Naive thymus-derived CD4-positive, alpha-beta T cell (primary cell): ENCODE data around the gene IRAK1. TPM values are rescaled to one million over a fixed set of nuclear protein-coding genes. Genes with fewer than 3 reads are reported as not detected.
A peak's percentile ranks its signal among the peaks of the same experiment; 100 is the strongest.

ENCODE experiments used
- ATAC-seq: fragments of 150-1000 bp; cut with Tn5 transposase; 2 replicates; pipeline ENCODE4 v1.10.0; 2021; ENCODE audit warnings: mild to moderate bottlenecking, moderate library complexity
- CTCF ChIA-PET: fragments of 350-600 bp; sonication (Branson Sonifier 250); formaldehyde crosslinking; loops from one replicate; lab custom pipeline; 2021; ENCODE audit warnings: antibody characterized with exemption; lab: Charles Lee
- POLR2A ChIA-PET: fragments of 350-600 bp; sonication (Branson Sonifier 250); formaldehyde crosslinking; loops from one replicate; lab custom pipeline; 2021; ENCODE audit warnings: antibody characterized with exemption, inconsistent platforms; lab: Charles Lee
- DNase-seq, 9 donors: peaks; one replicate each; pipeline versions ENCODE4 v3.0.0 to v3.0.0-alpha.2; 2020 to 2022; ENCODE audit warnings: mixed read lengths in 1 of 9
- H3K27ac ChIP-seq: one replicate; pipeline ENCODE4 v1.7.0; 2013; ENCODE audit warnings: mild to moderate bottlenecking, low read depth, low read length, moderate library complexity
- H3K27me3 ChIP-seq, 2 donors: one replicate each; pipeline ENCODE4 v1.7.0; 2013; ENCODE audit warnings: low read length in 2 of 2, mild to moderate bottlenecking in 2 of 2, moderate library complexity in 2 of 2; ENCODE audit not compliant: control insufficient read depth in 2 of 2, insufficient read depth in 2 of 2
- H3K36me3 ChIP-seq, 3 experiments: 1 replicate in 2 of 3; 2 replicates in 1 of 3; pipeline ENCODE4 v1.7.0; 2013; ENCODE audit warnings: low read length in 3 of 3, mild to moderate bottlenecking in 3 of 3, moderate library complexity in 1 of 3; ENCODE audit not compliant: insufficient read depth in 3 of 3, control insufficient read depth in 2 of 3
- H3K4me1 ChIP-seq, 2 donors: one replicate each; pipeline ENCODE4 v1.7.0; 2013; ENCODE audit warnings: low read length in 2 of 2, mild to moderate bottlenecking in 2 of 2, moderate library complexity in 1 of 2; ENCODE audit not compliant: control insufficient read depth in 2 of 2, insufficient read depth in 2 of 2
- H3K4me3 ChIP-seq: 2 replicates; pipeline ENCODE4 v1.7.0; 2013; ENCODE audit warnings: mild to moderate bottlenecking, low read length
- H3K9me3 ChIP-seq, 3 experiments: 1 replicate in 2 of 3; 2 replicates in 1 of 3; pipeline ENCODE4 v1.7.0; 2013; ENCODE audit warnings: low read length in 3 of 3; ENCODE audit not compliant: control insufficient read depth in 2 of 3
- H3K27ac Mint-ChIP-seq, 9 donors: one replicate each; pipeline ENCODE4 v1.8.0; 2020 to 2022; ENCODE audit warnings: mixed read lengths in 9 of 9, mild to moderate bottlenecking in 8 of 9, moderate library complexity in 5 of 9, inconsistent platforms in 2 of 9
- H3K27me3 Mint-ChIP-seq, 5 donors: one replicate each; pipeline ENCODE4 v1.8.0; 2021 to 2022; ENCODE audit warnings: mixed read lengths in 5 of 5, mild to moderate bottlenecking in 1 of 5
- H3K36me3 Mint-ChIP-seq, 5 donors: one replicate each; pipeline ENCODE4 v1.8.0; 2020 to 2022; ENCODE audit warnings: mixed read lengths in 5 of 5, mild to moderate bottlenecking in 3 of 5, inconsistent platforms in 1 of 5
- H3K4me1 Mint-ChIP-seq, 7 donors: one replicate each; pipeline ENCODE4 v1.8.0; 2020 to 2022; ENCODE audit warnings: mixed read lengths in 7 of 7, mild to moderate bottlenecking in 3 of 7, inconsistent platforms in 1 of 7
- H3K4me3 Mint-ChIP-seq, 10 donors: one replicate each; pipeline ENCODE4 v1.8.0; 2020 to 2022; ENCODE audit warnings: mild to moderate bottlenecking in 10 of 10, mixed read lengths in 10 of 10, moderate library complexity in 6 of 10, inconsistent platforms in 2 of 10
- H3K9me3 Mint-ChIP-seq, 11 donors: one replicate each; pipeline ENCODE4 v1.8.0; 2020 to 2022; ENCODE audit warnings: mixed read lengths in 11 of 11, mild to moderate bottlenecking in 4 of 11, inconsistent platforms in 1 of 11, moderate library complexity in 1 of 11
- intact Hi-C, 2 donors: fragments of 100-400 bp; cut with micrococcal nuclease; formaldehyde crosslinking; loops; one replicate each; pipeline ENCODE4 v1.15.1; 2023
- polyA plus RNA-seq, 2 donors: library from polyadenylated mRNA; unstranded; fragments of 300-500 nt; fragmentation: Illumina TruSeq; gene quantifications; one replicate each; pipeline ENCODE4 v1.2.3, GENCODE V29; 2021
- total RNA-seq, 6 experiments: library from RNA in 5 of 6; stranded (reverse) in 5 of 6; gene quantifications; 1 replicate in 5 of 6; 2 replicates in 1 of 6; pipeline ENCODE4 v1.2.3 and lab custom pipeline; 2021 to 2026

IRAK1 gene
- total and polyA plus RNA-seq, 7 experiments from 2014 or later: 20.0 to 120 (median 57.5) TPM

DNA sequence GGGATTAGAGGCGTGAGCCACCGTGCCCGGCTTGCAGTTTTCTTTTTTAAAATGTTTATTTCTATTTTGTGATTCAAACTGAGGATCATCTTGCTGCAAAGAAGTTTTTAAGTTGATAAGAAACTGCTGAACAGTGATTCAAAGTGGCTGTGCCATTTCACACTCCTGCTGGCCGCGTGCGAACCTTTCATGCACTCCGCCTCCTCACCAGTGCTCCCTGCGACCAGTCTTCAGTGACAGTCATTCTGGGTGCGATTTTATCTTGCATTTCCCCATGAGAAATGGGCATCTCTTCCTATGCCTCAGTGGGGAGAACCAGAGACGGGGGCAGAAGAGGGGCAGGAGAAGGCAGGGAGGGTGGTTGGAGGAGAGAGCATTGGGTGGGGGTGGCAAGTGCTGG, 25.7 kb downstream of the IRAK1 start:
- Histone ChIP-seq H3K27me3 (no peaks in the 10 kb centered on the region), H3K27ac (no peak overlapping the region), H3K36me3 (no peaks in the 10 kb centered on the region), H3K9me3 (no peaks in the 10 kb centered on the region), H3K4me1 (peaks cover 0 to 12% of the 10 kb centered on the region in 2 donors), H3K4me3 (no peak overlapping the region)
- intact Hi-C loops: no loop called here
- no peak overlapping the region for H3K27ac Mint-ChIP-seq
- ATAC-seq (no peak), DNase-seq (no peak)
- POLR2A ChIA-PET: no interaction called here
- H3K4me1 Mint-ChIP-seq: peaks cover 7 to 20% (median 16%) of the 10 kb centered on the region in 7 donors
- no peaks in the 10 kb centered on the region for H3K36me3 Mint-ChIP-seq
- no peak overlapping the region for H3K4me3 Mint-ChIP-seq
- H3K27me3 Mint-ChIP-seq: no peaks in the 10 kb centered on the region
- CTCF ChIA-PET: no interaction called here
- H3K9me3 Mint-ChIP-seq: peaks cover 0 to 3% (median 0%) of the 10 kb centered on the region in 11 donors

DNA sequence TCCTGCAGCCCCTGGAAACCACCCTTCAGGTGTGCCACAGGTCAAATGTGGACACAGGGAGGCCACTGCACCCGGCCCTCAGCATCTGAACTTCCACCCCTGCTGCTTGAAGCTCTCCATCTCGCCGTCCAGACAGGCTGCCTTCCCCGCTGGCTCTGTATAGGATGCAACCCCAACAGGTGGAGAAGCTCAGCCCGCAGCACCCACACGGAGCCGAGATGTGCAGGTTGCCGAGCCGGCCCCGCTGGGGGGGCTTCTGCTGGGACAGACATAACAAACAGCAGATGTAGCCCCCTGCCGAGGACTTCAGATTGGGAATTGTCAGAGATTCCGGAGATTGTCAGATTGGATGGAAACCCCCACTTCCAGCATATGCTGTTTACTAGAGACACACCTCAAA, 26.6 kb downstream of the IRAK1 start:
- ChIA-PET CTCF (no interaction called here), POLR2A (interaction anchor here (0.5 kb wide), 1 partner anchor 763 kb away, joined by 3 read pairs; no protein-coding TSS in a partner anchor)
- H3K27me3 Mint-ChIP-seq: no peaks in the 10 kb centered on the region
- intact Hi-C loops: no loop called here
- DNase-seq: no peak
- H3K27ac ChIP-seq: no peak overlapping the region
- peak overlapping the region in 1 of 9 donors; percentile 62 for H3K27ac Mint-ChIP-seq
- H3K4me3 Mint-ChIP-seq: no peak overlapping the region
- no peaks in the 10 kb centered on the region for H3K36me3 Mint-ChIP-seq
- ATAC-seq: no peak
- peaks cover 7 to 22% (median 16%) of the 10 kb centered on the region in 7 donors for H3K4me1 Mint-ChIP-seq
- no peaks in the 10 kb centered on the region for H3K36me3 ChIP-seq
- H3K27me3 ChIP-seq: no peaks in the 10 kb centered on the region
- peaks cover 0 to 3% (median 0%) of the 10 kb centered on the region in 11 donors for H3K9me3 Mint-ChIP-seq
- H3K4me3 ChIP-seq: no peak overlapping the region
- H3K4me1 ChIP-seq: peaks cover 0 to 12% of the 10 kb centered on the region in 2 donors
- H3K9me3 ChIP-seq: no peaks in the 10 kb centered on the region

DNA sequence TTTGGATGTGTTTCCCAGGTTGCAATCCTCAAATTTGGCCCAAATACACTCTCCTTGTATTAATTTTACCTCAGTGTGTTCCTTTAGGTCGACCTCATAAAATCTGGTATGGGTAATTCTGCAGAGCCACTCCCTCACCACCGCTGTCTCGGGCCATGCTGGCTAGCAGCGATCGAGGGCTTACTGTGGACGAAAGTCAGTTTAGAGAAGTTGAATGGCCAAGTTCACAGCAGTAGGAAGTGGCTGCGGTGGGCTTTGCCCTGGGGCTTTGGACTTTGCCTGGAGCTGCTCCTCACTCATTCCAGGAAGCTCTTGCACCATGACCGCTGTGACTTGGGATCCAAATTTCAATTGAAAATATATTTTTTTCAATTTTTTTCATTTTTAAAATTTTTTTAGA, 27.5 kb downstream of the IRAK1 start:
- Histone ChIP-seq H3K4me1 (peaks cover 0 to 12% of the 10 kb centered on the region in 2 donors), H3K9me3 (no peaks in the 10 kb centered on the region), H3K4me3 (no peak overlapping the region), H3K27me3 (no peaks in the 10 kb centered on the region), H3K27ac (no peak overlapping the region), H3K36me3 (no peaks in the 10 kb centered on the region)
- no peaks in the 10 kb centered on the region for H3K27me3 Mint-ChIP-seq
- POLR2A ChIA-PET: no interaction called here
- ATAC-seq (no peak), DNase-seq (no peak)
- intact Hi-C loops: no loop called here
- CTCF ChIA-PET: no interaction called here
- no peaks in the 10 kb centered on the region for H3K36me3 Mint-ChIP-seq
- peaks cover 7 to 23% (median 16%) of the 10 kb centered on the region in 7 donors for H3K4me1 Mint-ChIP-seq
- no peak overlapping the region for H3K4me3 Mint-ChIP-seq
- peaks cover 0 to 3% (median 0%) of the 10 kb centered on the region in 11 donors for H3K9me3 Mint-ChIP-seq
- no peak overlapping the region for H3K27ac Mint-ChIP-seq

DNA sequence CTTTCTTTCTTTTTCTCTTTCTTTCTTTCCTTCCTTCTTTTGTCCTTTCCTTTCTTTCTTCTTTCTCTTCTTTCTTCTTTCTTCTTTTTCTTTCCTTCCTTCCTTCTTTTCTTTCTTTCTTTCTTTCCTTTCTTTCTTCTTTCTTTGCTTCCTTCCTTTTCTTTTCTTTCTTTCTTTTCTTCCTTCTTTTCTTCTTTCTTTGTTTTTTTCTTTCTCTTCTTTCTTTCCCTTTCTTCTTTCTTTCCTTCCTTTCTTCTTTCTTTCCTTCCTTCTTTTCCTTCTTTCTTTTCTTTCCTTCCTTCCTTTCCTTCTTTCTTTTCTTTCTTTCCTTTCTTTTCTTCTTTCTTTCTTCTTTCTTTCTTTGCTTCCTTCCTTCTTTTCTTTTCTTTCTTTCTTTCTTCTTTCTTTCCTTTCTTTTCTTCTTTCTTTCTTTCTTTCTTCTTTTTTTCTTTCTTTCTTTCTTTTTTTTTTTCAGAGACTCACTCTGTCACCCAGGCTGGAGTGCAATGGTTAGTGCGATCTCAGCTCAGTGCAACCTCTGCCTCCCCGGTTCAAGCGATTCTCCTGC, 28.6 kb downstream of the IRAK1 start:
- Mint-ChIP-seq H3K27me3 (no peaks in the 10 kb centered on the region), H3K4me3 (peak overlapping the region in 2 of 10 donors; percentile 46 to 67), H3K27ac (peak overlapping the region in 6 of 9 donors; percentile 40 to 94 (median 82)), H3K4me1 (peaks cover 7 to 27% (median 16%) of the 10 kb centered on the region in 7 donors), H3K9me3 (peaks cover 0 to 3% (median 0%) of the 10 kb centered on the region in 11 donors), H3K36me3 (no peaks in the 10 kb centered on the region)
- Histone ChIP-seq H3K36me3 (no peaks in the 10 kb centered on the region), H3K27me3 (no peaks in the 10 kb centered on the region), H3K4me3 (no peak overlapping the region), H3K4me1 (peaks cover 0 to 12% of the 10 kb centered on the region in 2 donors), H3K27ac (no peak overlapping the region), H3K9me3 (no peaks in the 10 kb centered on the region)
- intact Hi-C loops: no loop called here
- DNase-seq: no peak
- POLR2A ChIA-PET: interaction anchor here (0.6 kb wide), 1 partner anchor 14 kb away, joined by 4 read pairs; no protein-coding TSS in a partner anchor
- CTCF ChIA-PET: no interaction called here
- no peak for ATAC-seq

DNA sequence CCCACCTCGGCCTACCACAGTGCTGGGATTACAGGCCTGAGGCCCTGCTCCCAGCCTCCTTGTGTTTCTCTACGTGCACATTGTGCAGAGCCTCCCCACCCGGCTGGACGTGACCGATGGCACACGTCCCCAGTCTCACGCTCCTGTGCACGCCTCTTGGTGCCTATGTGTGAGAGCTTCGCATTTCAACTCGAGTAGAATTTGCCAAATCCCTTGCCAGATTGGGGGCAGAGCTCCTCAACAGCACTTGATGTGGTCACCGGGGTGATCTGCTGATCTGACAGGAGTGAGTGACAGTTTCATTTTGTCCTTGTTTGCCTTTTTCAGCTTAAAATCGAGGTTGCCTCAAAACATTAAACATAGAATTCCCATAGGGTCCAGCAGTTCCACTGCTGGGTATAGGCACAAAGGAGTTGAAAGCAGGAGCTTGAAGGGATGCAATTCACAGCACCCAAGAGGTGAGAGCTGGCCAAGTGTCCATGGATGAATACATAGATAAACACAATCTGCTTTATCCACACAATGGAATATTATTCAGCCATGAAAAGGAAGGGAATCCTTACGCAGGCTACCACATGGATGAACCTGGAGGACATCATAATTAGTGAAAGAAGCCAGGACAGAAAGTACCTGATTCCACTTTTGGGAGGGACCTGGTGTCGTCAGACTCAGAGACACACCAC, 29.6 kb downstream of the IRAK1 start:
- CTCF ChIA-PET: interaction anchor here (1.0 kb wide), 1 partner anchor 27 kb away, joined by 3 read pairs; no protein-coding TSS in a partner anchor
- Mint-ChIP-seq H3K36me3 (no peaks in the 10 kb centered on the region), H3K27me3 (no peaks in the 10 kb centered on the region), H3K4me3 (peak overlapping the region in 8 of 10 donors; percentile 39 to 75 (median 62)), H3K9me3 (peaks cover 0 to 2% (median 0%) of the 10 kb centered on the region in 11 donors), H3K4me1 (peaks cover 7 to 31% (median 16%) of the 10 kb centered on the region in 7 donors), H3K27ac (peak overlapping the region; percentile 55 to 91 (median 85))
- DNase-seq (peak in 3 of 9 donors; percentile 33 to 41 (median 35)), ATAC-seq (peak; percentile 20)
- POLR2A ChIA-PET: interaction anchor here (0.7 to 1.9 kb wide), 4 partner anchors 11 to 19 kb away, joined by 3 to 10 read pairs (median 7); partner anchors contain the start of genes HCFC1 and TMEM187
- Histone ChIP-seq H3K4me1 (peaks cover 2 to 14% of the 10 kb centered on the region in 2 donors), H3K27ac (peak overlapping the region; percentile 42), H3K36me3 (no peaks in the 10 kb centered on the region), H3K27me3 (no peaks in the 10 kb centered on the region), H3K9me3 (no peaks in the 10 kb centered on the region), H3K4me3 (no peak overlapping the region)
- intact Hi-C loops: no loop called here

DNA sequence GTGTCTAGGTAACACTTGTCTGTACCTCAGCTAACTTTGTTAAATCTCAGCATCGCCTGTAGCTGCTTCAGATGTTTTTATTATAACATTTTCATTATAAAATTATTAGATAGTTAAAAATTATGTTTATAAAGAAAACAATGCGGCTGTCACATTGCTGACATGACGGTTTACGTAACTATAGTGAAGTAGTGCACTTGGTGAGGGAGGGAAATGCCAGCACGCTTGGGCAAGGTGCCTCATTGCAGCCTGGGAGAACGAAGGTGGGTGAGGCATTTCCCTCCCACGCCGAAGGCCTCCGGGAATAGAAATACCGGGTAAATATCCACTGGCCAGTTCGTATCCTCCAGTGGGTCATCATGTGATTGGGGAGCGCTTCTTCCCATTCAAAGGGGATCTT, 31.2 kb downstream of the IRAK1 start:
- no peak overlapping the region for H3K4me3 ChIP-seq
- ChIA-PET CTCF (no interaction called here), POLR2A (interaction anchor here (1.0 kb wide), 1 partner anchor 16 kb away, joined by 5 read pairs; the partner anchor contains the start of gene TMEM187)
- H3K4me3 Mint-ChIP-seq: peak overlapping the region in 1 of 10 donors; percentile 21
- no peaks in the 10 kb centered on the region for H3K27me3 Mint-ChIP-seq
- H3K4me1 ChIP-seq: peaks cover 15 to 29% of the 10 kb centered on the region in 2 donors
- H3K27ac Mint-ChIP-seq: peak overlapping the region in 4 of 9 donors; percentile 4 to 68 (median 58)
- H3K27ac ChIP-seq: no peak overlapping the region
- no peak for DNase-seq
- intact Hi-C loops: no loop called here
- H3K9me3 Mint-ChIP-seq: peaks cover 0 to 2% (median 0%) of the 10 kb centered on the region in 11 donors
- peaks cover 17 to 45% (median 24%) of the 10 kb centered on the region in 7 donors for H3K4me1 Mint-ChIP-seq
- H3K27me3 ChIP-seq: no peaks in the 10 kb centered on the region
- no peaks in the 10 kb centered on the region for H3K9me3 ChIP-seq
- ATAC-seq: no peak
- H3K36me3 ChIP-seq: no peaks in the 10 kb centered on the region
- H3K36me3 Mint-ChIP-seq: no peaks in the 10 kb centered on the region
